Left ventricle myocardium inferior (tissue), 1 donor: ENCODE data around the gene SH2D3C. TPM values are rescaled to one million over a fixed set of nuclear protein-coding genes. Genes with fewer than 3 reads are reported as not detected.

ENCODE experiments used
- DNase-seq: peaks from one replicate; pipeline ENCODE4 v3.0.0-alpha.2; 2020
- H3K27ac ChIP-seq: fragments of 200-600 bp; replicated peaks from 2 replicates; pipeline ENCODE4 v1.8.0; 2021
- H3K27me3 ChIP-seq: fragments of 200-600 bp; 2 replicates; pipeline ENCODE4 v1.8.0; 2021; ENCODE audit warnings: low read depth
- H3K36me3 ChIP-seq: fragments of 200-600 bp; 2 replicates; pipeline ENCODE4 v1.8.0; 2021
- H3K4me1 ChIP-seq: fragments of 200-600 bp; 2 replicates; pipeline ENCODE4 v1.8.0; 2021
- H3K4me3 ChIP-seq: fragments of 200-600 bp; 2 replicates; pipeline ENCODE4 v1.8.0; 2021; ENCODE audit warnings: mild to moderate bottlenecking, moderate library complexity
- H3K9me3 ChIP-seq: fragments of 200-600 bp; replicated peaks from 2 replicates; pipeline ENCODE4 v1.8.0; 2021
- intact Hi-C: fragments of 100-400 bp; cut with micrococcal nuclease; formaldehyde crosslinking; loops from one replicate; pipeline ENCODE4 v1.11.0; 2022
- total RNA-seq: library from RNA; stranded (reverse); fragmentation: NEBNext Ultra II Directional; extraction: Animal tissue kit (Norgen Biotek cat#: 25700); gene quantifications from one replicate; pipeline ENCODE4 v1.2.1, GENCODE V29; 2021
- TF ChIP-seq, protein P1 (sequence below): fragments of 200-600 bp; IDR thresholded peaks from 2 replicates; pipeline ENCODE4 v1.8.0; 2021; ENCODE audit warnings: antibody characterized with exemption, mild to moderate bottlenecking, borderline replicate concordance
- donor health status: DM: no; HTN: yes; CAD: no; lungs with severe emphysema.

SH2D3C gene
- total RNA-seq, 1 donor from 2014 or later, result 18.2 TPM

GRCh38 chr9:127732444-127732843 is 46.0 kb downstream of the SH2D3C start:
- Histone ChIP-seq H3K36me3 (peaks cover 22% of the 10 kb centered on the region), H3K4me1 (peaks cover 27% of the 10 kb centered on the region), H3K9me3 (no peaks in the 10 kb centered on the region), H3K27me3 (no peaks in the 10 kb centered on the region), H3K4me3 (no peak overlapping the region), H3K27ac (no peak overlapping the region)
- TF ChIP-seq, protein P1, sequence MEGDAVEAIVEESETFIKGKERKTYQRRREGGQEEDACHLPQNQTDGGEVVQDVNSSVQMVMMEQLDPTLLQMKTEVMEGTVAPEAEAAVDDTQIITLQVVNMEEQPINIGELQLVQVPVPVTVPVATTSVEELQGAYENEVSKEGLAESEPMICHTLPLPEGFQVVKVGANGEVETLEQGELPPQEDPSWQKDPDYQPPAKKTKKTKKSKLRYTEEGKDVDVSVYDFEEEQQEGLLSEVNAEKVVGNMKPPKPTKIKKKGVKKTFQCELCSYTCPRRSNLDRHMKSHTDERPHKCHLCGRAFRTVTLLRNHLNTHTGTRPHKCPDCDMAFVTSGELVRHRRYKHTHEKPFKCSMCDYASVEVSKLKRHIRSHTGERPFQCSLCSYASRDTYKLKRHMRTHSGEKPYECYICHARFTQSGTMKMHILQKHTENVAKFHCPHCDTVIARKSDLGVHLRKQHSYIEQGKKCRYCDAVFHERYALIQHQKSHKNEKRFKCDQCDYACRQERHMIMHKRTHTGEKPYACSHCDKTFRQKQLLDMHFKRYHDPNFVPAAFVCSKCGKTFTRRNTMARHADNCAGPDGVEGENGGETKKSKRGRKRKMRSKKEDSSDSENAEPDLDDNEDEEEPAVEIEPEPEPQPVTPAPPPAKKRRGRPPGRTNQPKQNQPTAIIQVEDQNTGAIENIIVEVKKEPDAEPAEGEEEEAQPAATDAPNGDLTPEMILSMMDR, result no peak
- intact Hi-C loops, result loop anchor here (5.0 kb wide), 1 partner anchor 140 kb away; no protein-coding TSS in a partner anchor
- DNase-seq, result no peak

GRCh38 chr9:127731938-127732337 is 46.5 kb downstream of the SH2D3C start:
- Histone ChIP-seq H3K27ac (no peak overlapping the region), H3K36me3 (peaks cover 22% of the 10 kb centered on the region), H3K4me3 (no peak overlapping the region), H3K27me3 (no peaks in the 10 kb centered on the region), H3K9me3 (no peaks in the 10 kb centered on the region), H3K4me1 (peaks cover 27% of the 10 kb centered on the region)
- intact Hi-C loops, result loop anchor here (5.0 kb wide), 1 partner anchor 140 kb away; no protein-coding TSS in a partner anchor
- DNase-seq, result no peak
- TF ChIP-seq, protein P1, result no peak

DNA sequence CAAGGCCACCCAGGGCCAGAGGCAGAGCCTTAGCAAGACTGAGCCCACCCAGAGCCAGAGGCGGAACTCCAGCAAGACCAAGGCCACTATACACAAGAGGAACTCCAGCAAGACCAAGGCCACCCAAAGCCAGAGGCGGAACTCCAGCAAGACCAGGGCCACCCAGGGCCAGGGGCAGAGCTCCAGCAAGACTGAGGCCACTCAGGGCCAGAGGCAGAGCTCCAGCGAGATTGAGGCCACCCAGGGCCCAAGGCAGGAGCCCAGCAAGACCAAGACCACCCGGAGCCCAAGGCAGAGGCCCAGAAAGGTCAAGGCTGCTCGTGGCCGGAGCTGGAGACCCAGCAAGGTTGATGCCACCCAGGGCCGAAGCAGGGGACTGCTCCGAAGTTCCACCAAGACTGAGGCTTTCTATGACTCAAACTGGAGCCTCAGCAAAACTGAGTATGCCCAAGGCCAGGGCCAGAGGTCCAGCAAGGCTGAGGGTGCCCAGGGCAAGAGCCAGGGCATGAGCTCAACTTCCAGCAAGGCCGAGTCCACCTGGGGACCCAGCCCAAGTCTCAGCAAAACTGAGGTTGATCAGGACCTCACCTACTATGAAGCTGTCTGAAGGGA is 47.6 kb downstream of the SH2D3C start:
- TF ChIP-seq, protein P1, result no peak
- H3K4me1 ChIP-seq, result peaks cover 21% of the 10 kb centered on the region
- H3K27ac ChIP-seq, result no peak overlapping the region
- H3K27me3 ChIP-seq, result no peaks in the 10 kb centered on the region
- DNase-seq, result no peak
- intact Hi-C loops, result loop anchor here (5.0 kb wide), 1 partner anchor 139 kb away; no protein-coding TSS in a partner anchor
- peaks cover 22% of the 10 kb centered on the region for H3K36me3 ChIP-seq
- H3K9me3 ChIP-seq, result no peaks in the 10 kb centered on the region
- no peak overlapping the region for H3K4me3 ChIP-seq

- H3K4me3 ChIP-seq, result no peak overlapping the region
- no peak for DNase-seq
- H3K27ac ChIP-seq, result no peak overlapping the region
- H3K9me3 ChIP-seq, result no peaks in the 10 kb centered on the region
- peaks cover 14% of the 10 kb centered on the region for H3K4me1 ChIP-seq
- H3K36me3 ChIP-seq, result peaks cover 22% of the 10 kb centered on the region
- TF ChIP-seq, protein P1, result no peak
- H3K27me3 ChIP-seq, result no peaks in the 10 kb centered on the region
- intact Hi-C loops, result loop anchor here (5.0 kb wide), 1 partner anchor 138 kb away; no protein-coding TSS in a partner anchor
These were observed 48.2 kb downstream of the SH2D3C start for GRCh38 chr9:127730262-127730661.

GRCh38 chr9:127729522-127730256 is 48.8 kb downstream of the SH2D3C start:
- TF ChIP-seq, protein P1, result no peak
- H3K9me3 ChIP-seq, result no peaks in the 10 kb centered on the region
- H3K4me1 ChIP-seq, result peaks cover 12% of the 10 kb centered on the region
- no peak for DNase-seq
- H3K4me3 ChIP-seq, result no peak overlapping the region
- H3K27ac ChIP-seq, result no peak overlapping the region
- intact Hi-C loops, result loop anchor here (5.0 kb wide), 1 partner anchor 137 kb away; no protein-coding TSS in a partner anchor
- peaks cover 22% of the 10 kb centered on the region for H3K36me3 ChIP-seq
- H3K27me3 ChIP-seq, result no peaks in the 10 kb centered on the region
